Measurements from ENCODE around the gene MAPK8IP3. TPM values are rescaled to one million over a fixed set of nuclear protein-coding genes. Genes with fewer than 3 reads are reported as not detected.

Gene MAPK8IP3
- total RNA-seq, 1 experiment from 2014 or later, result 35.2 TPM

DNA sequence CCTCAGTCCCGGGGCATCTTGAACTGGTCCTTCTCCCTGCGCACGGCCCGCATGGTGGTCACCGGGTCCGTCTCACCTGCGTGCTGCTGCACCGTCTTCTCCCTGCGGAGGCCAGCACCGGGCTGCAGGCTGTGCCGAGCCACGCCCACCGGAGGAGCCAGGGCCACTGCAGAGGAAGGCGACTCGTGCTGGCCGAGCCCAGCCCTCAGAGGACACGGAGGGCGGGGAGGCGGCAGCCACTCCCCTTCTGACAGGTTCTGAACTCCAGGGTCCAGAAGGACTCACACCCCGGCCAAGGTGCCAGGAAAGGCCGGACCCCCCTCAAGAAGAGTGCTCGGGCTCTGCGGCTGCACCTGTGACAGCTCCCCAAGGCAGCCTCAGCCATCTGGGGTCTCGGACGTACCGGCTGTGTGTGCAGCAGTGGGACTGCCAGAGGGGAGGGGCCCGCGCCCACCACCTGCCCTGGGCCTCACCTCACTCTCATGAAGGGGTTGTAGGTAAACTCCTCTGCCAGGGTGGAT is 103.3 kb downstream of the MAPK8IP3 start:
- no peaks in the 10 kb centered on the region for H3K27me3 ChIP-seq (ENCODE audit: control insufficient read depth, insufficient read depth, low read length)
- H3K36me3 ChIP-seq (replicated peaks; ENCODE audit: control insufficient read depth, insufficient read depth, low read length), result no peaks in the 10 kb centered on the region; the same call in none of the 2 replicates
- H3K4me3 ChIP-seq (ENCODE audit: insufficient read depth, low read depth, low read length), result no peak overlapping the region
- peak; percentile 92 for DNase-seq

DNA sequence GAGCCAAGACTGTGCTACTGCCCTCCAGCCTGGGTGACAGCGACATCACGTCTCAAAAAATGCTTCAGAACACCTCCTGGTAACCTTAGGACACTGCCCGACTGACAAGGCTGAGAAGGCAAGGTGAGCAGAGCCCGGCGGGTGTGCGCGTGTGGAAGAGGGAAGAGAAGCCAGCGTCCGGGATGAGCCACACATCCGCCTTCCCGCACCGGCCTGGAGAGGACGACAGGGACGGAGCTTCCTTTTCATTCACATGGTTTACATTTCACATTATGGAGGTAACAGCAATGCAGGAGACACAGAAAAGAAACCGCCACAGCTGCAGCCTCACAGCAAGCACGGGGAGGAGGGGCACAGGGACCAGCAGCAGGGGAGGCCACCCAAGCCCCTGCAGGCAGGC is 104.1 kb downstream of the MAPK8IP3 start:
- DNase-seq, result no peak
- Histone ChIP-seq H3K4me3 (ENCODE audit: insufficient read depth, low read depth, low read length) (no peak overlapping the region), H3K36me3 (replicated peaks; ENCODE audit: control insufficient read depth, insufficient read depth, low read length) (no peaks in the 10 kb centered on the region; the same call in none of the 2 replicates), H3K27me3 (ENCODE audit: control insufficient read depth, insufficient read depth, low read length) (no peaks in the 10 kb centered on the region)

GRCh38 chr16:1810536-1810935 is 104.5 kb downstream of the MAPK8IP3 start:
- DNase-seq, result no peak

GRCh38 chr16:1812732-1813163 is 106.8 kb downstream of the MAPK8IP3 start:
- no peaks in the 10 kb centered on the region for H3K27me3 ChIP-seq (ENCODE audit: control insufficient read depth, insufficient read depth, low read length)
- peak; percentile 88 for DNase-seq
- H3K4me3 ChIP-seq (ENCODE audit: insufficient read depth, low read depth, low read length), result no peak overlapping the region
- H3K36me3 ChIP-seq (replicated peaks; ENCODE audit: control insufficient read depth, insufficient read depth, low read length), result no peaks in the 10 kb centered on the region; the same call in none of the 2 replicates

More at GRCh38 chr16:1810536-1810935, 104.5 kb downstream of the MAPK8IP3 start:
- H3K27me3 ChIP-seq (ENCODE audit: control insufficient read depth, insufficient read depth, low read length), result no peaks in the 10 kb centered on the region
- H3K36me3 ChIP-seq (replicated peaks; ENCODE audit: control insufficient read depth, insufficient read depth, low read length), result no peaks in the 10 kb centered on the region; the same call in none of the 2 replicates
- H3K4me3 ChIP-seq (ENCODE audit: insufficient read depth, low read depth, low read length), result no peak overlapping the region

DNA sequence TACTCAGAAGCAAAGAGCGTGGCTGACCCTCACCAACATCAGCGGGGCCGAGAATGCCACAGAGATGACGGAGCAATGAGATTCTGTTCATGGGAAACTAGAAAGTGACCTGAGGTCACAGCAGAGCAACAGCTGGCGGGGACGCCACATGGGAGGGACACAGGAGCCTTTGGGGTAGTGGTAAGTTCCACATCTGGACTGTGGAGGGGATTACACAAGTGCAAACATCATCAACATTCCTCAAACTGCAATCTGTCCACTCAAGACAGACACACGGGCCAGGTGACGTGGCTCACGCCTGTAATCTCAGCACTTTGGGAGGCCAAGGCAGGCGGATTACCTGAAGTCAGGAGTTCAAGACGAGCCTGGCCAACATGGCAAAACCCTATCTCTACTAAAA is 109.5 kb downstream of the MAPK8IP3 start:
- no peaks in the 10 kb centered on the region for H3K27me3 ChIP-seq (ENCODE audit: control insufficient read depth, insufficient read depth, low read length)
- no peaks in the 10 kb centered on the region; the same call in 1 of the 2 replicates for H3K36me3 ChIP-seq (replicated peaks; ENCODE audit: control insufficient read depth, insufficient read depth, low read length)
- no peak overlapping the region for H3K4me3 ChIP-seq (ENCODE audit: insufficient read depth, low read depth, low read length)
- no peak for DNase-seq

DNA sequence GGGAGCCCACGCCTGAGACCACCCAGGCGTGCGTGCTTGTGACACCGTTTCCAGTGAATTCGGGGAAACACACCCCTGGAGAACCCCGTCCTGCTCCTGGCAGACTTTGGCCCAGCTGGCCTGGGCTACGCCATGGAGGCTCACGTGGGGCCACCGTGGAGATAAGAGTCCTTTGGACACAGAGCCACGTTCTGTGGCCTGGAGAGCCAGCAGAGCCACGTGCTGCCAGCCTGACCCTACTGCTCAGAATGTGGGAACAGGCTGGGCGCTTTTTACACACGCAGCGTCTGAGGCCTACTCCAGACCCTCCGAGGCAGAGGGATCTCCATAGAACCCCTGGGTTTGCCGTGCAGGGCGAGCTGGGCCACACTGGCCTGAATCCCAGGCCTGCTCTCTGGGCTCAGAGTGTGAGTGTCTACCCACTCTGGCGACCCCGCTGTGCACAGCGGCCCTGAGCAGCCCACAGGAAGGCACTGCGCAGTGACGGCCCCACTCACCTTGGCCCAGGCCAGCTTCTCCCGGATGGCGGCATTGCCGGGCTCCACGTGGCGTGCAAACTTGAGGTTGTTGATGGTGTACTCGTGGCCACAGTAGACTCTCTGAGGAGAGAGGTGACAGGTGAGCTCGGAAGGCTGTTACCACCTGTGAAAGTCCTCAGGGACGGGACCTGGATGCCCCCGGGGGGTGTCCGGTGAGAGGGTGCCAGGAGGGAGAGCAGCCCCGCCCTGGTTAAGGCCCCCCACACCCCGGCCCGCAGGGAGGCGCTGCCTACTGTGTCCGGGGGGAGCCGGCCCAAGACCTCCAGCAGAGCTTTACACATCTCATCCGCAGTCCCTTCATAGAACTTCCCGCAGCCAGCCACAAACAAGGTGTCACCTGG is 110.6 kb downstream of the MAPK8IP3 start:
- Histone ChIP-seq H3K27me3 (ENCODE audit: control insufficient read depth, insufficient read depth, low read length) (no peaks in the 10 kb centered on the region), H3K36me3 (replicated peaks; ENCODE audit: control insufficient read depth, insufficient read depth, low read length) (no peaks in the 10 kb centered on the region; the same call in 1 of the 2 replicates), H3K4me3 (ENCODE audit: insufficient read depth, low read depth, low read length) (no peak overlapping the region)
- DNase-seq, result peak; percentile 59

- H3K27me3 ChIP-seq (ENCODE audit: control insufficient read depth, insufficient read depth, low read length), result no peaks in the 10 kb centered on the region
- DNase-seq, result no peak
- H3K36me3 ChIP-seq (replicated peaks; ENCODE audit: control insufficient read depth, insufficient read depth, low read length), result no peaks in the 10 kb centered on the region; the same call in 1 of the 2 replicates
- no peak overlapping the region for H3K4me3 ChIP-seq (ENCODE audit: insufficient read depth, low read depth, low read length)
Observed at GRCh38 chr16:1817276-1817589, 111.2 kb downstream of the MAPK8IP3 start.

GRCh38 chr16:1817716-1818115 is 111.7 kb downstream of the MAPK8IP3 start:
- H3K27me3 ChIP-seq (ENCODE audit: control insufficient read depth, insufficient read depth, low read length), result no peaks in the 10 kb centered on the region
- H3K4me3 ChIP-seq (ENCODE audit: insufficient read depth, low read depth, low read length), result no peak overlapping the region
- DNase-seq, result no peak
- peaks cover 1% of the 10 kb centered on the region; the same call in 1 of the 2 replicates for H3K36me3 ChIP-seq (replicated peaks; ENCODE audit: control insufficient read depth, insufficient read depth, low read length)

GRCh38 chr16:1818204-1818872 is 112.3 kb downstream of the MAPK8IP3 start:
- H3K36me3 ChIP-seq (replicated peaks; ENCODE audit: control insufficient read depth, insufficient read depth, low read length), result peaks cover 1% of the 10 kb centered on the region; the same call in 1 of the 2 replicates
- no peak overlapping the region for H3K4me3 ChIP-seq (ENCODE audit: insufficient read depth, low read depth, low read length)
- DNase-seq, result no peak
- H3K27me3 ChIP-seq (ENCODE audit: control insufficient read depth, insufficient read depth, low read length), result no peaks in the 10 kb centered on the region

DNA sequence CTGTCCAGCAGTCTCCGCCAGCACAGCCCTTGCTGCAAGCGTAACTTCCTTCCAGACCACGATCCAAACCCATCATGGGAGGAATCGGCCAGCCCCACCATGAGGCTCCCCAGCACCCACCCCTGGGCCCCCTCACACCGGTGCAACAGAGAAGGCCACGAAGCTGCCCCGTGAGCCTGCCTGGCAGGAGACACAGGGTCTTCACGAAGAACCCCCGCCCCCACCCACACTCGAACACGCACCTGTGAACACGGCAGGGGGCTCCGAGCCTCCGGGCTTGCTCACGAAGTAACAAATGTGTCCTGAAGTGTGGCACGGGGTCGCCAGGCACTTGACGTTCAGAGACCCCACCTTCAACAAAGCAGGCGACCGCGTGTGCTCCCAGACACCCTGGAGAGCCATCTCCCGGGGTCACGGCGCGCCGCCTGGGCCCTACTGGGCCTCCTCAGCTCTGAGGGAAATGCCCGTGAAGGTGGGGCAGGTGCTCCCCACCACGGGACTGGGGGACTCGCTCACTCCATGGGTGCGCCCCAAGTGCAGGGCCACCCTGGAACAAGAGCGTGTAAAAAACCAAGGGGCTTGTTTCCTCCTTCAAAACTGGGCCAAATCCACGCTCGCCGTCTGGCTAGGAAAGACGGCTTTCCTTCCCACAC is 113.0 kb downstream of the MAPK8IP3 start:
- no peak for DNase-seq
- peaks cover 1% of the 10 kb centered on the region; the same call in 1 of the 2 replicates for H3K36me3 ChIP-seq (replicated peaks; ENCODE audit: control insufficient read depth, insufficient read depth, low read length)
- H3K4me3 ChIP-seq (ENCODE audit: insufficient read depth, low read depth, low read length), result no peak overlapping the region
- no peaks in the 10 kb centered on the region for H3K27me3 ChIP-seq (ENCODE audit: control insufficient read depth, insufficient read depth, low read length)

DNA sequence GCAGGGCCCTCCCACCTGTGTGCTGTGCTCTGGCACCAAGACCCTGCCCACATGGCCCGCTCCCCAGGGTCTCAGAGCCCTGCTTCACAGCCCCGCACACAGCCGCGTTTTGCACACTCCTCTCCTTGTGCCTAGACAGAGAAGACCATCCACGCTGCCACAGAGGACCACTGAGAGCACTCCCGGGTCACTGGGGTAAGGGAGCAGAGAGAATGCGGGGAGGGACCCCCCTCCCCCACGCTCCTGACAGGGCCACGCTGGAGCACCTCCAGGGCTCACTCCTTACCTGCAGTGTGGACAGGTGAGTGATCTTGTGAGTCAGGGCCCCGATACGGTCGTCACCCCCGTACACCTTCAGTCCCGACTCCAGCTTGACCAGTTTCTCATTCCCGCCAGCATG is 113.6 kb downstream of the MAPK8IP3 start:
- H3K36me3 ChIP-seq (replicated peaks; ENCODE audit: control insufficient read depth, insufficient read depth, low read length), result peaks cover 1% of the 10 kb centered on the region; the same call in 1 of the 2 replicates
- H3K27me3 ChIP-seq (ENCODE audit: control insufficient read depth, insufficient read depth, low read length), result no peaks in the 10 kb centered on the region
- H3K4me3 ChIP-seq (ENCODE audit: insufficient read depth, low read depth, low read length), result no peak overlapping the region
- DNase-seq, result no peak

Other genes with a start within 250 kb of the MAPK8IP3 start
- 39.1 and 42.6 TPM in 2 replicates for gene CLCN7, start 231.2 kb upstream of the MAPK8IP3 start, total RNA-seq (2014; rRNA removed; shearing (Covaris generic))
- not detected in 2 replicates for gene PTX4, start 217.3 kb upstream of the MAPK8IP3 start, total RNA-seq (2014; rRNA removed; shearing (Covaris generic))
- 50.2 and 60.3 TPM in 2 replicates for gene TELO2, start 212.8 kb upstream of the MAPK8IP3 start, total RNA-seq (2014; rRNA removed; shearing (Covaris generic))
- 0.42 TPM in 1 of 2 replicates, not detected in the other for gene TMEM204, start 172.5 kb upstream of the MAPK8IP3 start, total RNA-seq (2014; rRNA removed; shearing (Covaris generic))
- gene IFT140, start 94.1 kb upstream of the MAPK8IP3 start, total RNA-seq (2014; rRNA removed; shearing (Covaris generic)), result 13.5 and 18.0 TPM in 2 replicates
- gene CRAMP1, start 93.8 kb upstream of the MAPK8IP3 start, total RNA-seq (2014; rRNA removed; shearing (Covaris generic)), result 9.9 and 15.1 TPM in 2 replicates
- 97.4 and 126 TPM in 2 replicates for gene JPT2, start 27.9 kb upstream of the MAPK8IP3 start, total RNA-seq (2014; rRNA removed; shearing (Covaris generic))
- gene NME3, start 65.3 kb downstream of the MAPK8IP3 start, total RNA-seq (2014; rRNA removed; shearing (Covaris generic)), result 147 and 179 TPM in 2 replicates
- gene EME2, start 66.6 kb downstream of the MAPK8IP3 start, total RNA-seq (2014; rRNA removed; shearing (Covaris generic)), result 12.7 and 15.3 TPM in 2 replicates
- 304 and 324 TPM in 2 replicates for gene MRPS34, start 66.9 kb downstream of the MAPK8IP3 start, total RNA-seq (2014; rRNA removed; shearing (Covaris generic))
- 43.3 and 60.4 TPM in 2 replicates for gene SPSB3, start 76.4 kb downstream of the MAPK8IP3 start, total RNA-seq (2014; rRNA removed; shearing (Covaris generic))
- 138 and 152 TPM in 2 replicates for gene NUBP2, start 76.8 kb downstream of the MAPK8IP3 start, total RNA-seq (2014; rRNA removed; shearing (Covaris generic))
- not detected in 2 replicates for gene IGFALS, start 87.5 kb downstream of the MAPK8IP3 start, total RNA-seq (2014; rRNA removed; shearing (Covaris generic))
- gene HAGH, start 120.6 kb downstream of the MAPK8IP3 start, total RNA-seq (2014; rRNA removed; shearing (Covaris generic)), result 45.6 and 51.8 TPM in 2 replicates
- 18.2 and 26.1 TPM in 2 replicates for gene FAHD1, start 121.0 kb downstream of the MAPK8IP3 start, total RNA-seq (2014; rRNA removed; shearing (Covaris generic))
- gene MEIOB, start 166.0 kb downstream of the MAPK8IP3 start, total RNA-seq (2014; rRNA removed; shearing (Covaris generic)), result 6.4 and 7.9 TPM in 2 replicates
- not detected in 2 replicates for gene HS3ST6, start 212.2 kb downstream of the MAPK8IP3 start, total RNA-seq (2014; rRNA removed; shearing (Covaris generic))
- gene MSRB1, start 237.0 kb downstream of the MAPK8IP3 start, total RNA-seq (2014; rRNA removed; shearing (Covaris generic)), result 13.2 and 16.1 TPM in 2 replicates
- gene RPL3L, start 248.5 kb downstream of the MAPK8IP3 start, total RNA-seq (2014; rRNA removed; shearing (Covaris generic)), result 0.44 TPM in 1 of 2 replicates, not detected in the other